Measurements from ENCODE around the gene DENND5A.

The DENND5A gene

DNA sequence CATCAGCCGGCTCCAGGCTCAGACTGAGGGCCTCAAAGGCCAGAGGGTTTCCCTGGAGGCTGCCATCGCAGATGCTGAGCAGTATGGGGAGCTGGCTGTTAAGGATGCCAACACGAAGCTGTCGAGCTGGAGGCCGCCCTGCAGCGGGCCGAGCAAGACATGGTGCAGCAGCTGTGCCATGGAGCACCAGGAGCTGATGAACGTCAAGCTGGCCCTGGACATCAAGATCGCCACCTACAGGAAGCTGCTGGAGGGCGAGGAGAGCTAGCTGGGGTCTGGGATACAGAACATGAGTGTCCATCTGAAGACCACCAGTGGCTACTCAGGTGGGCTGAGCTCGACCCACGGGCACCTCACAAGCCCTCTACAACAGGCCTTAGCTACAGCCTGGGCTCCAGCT is 169.7 kb downstream of the DENND5A start:
- DNase-seq (peak in 1 of 2 donors; percentile 20), ATAC-seq (no peak)
- H3K4me1 Mint-ChIP-seq: no peaks in the 10 kb centered on the region
- peaks cover 55% of the 10 kb centered on the region for H3K27me3 Mint-ChIP-seq
- H3K27ac Mint-ChIP-seq: no peak overlapping the region
- no peaks in the 10 kb centered on the region for H3K9me3 Mint-ChIP-seq
- no peak overlapping the region for H3K4me3 Mint-ChIP-seq

GRCh38 chr11:9094420-9094819 is 170.7 kb downstream of the DENND5A start:
- H3K4me1 Mint-ChIP-seq: no peaks in the 10 kb centered on the region
- H3K9me3 Mint-ChIP-seq: no peaks in the 10 kb centered on the region
- H3K27ac Mint-ChIP-seq: no peak overlapping the region
- H3K27me3 Mint-ChIP-seq: peaks cover 62% of the 10 kb centered on the region
- DNase-seq: no peak
- no peak for ATAC-seq
- H3K4me3 Mint-ChIP-seq: no peak overlapping the region

- Mint-ChIP-seq H3K27ac (no peak overlapping the region), H3K27me3 (peaks cover 75% of the 10 kb centered on the region), H3K4me1 (no peaks in the 10 kb centered on the region), H3K9me3 (no peaks in the 10 kb centered on the region), H3K4me3 (peak overlapping the region in 1 of 2 donors; percentile 2)
- ATAC-seq (no peak), DNase-seq (no peak)
These were observed 172.0 kb downstream of the DENND5A start for GRCh38 chr11:9092853-9093778.

DNA sequence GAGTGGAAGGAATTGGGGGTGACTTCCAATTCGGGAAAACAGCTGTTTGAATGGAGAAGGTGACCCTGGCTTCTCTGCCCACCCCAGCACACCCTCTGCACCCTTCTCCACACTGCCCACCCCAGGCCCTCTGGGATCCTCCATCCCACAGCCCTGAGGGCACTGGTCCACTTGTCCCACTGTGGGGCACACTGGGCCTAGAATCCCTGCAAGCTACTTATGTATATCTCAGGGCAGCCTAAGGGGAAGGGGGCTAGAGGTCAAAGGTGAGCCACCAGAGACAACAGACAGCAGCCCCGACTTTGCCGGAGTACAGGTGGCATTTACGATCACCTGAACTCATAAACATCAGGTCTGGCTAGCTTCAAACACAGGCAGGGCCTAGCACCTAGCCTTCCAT is 173.1 kb downstream of the DENND5A start:
- peak overlapping the region in 1 of 2 donors; percentile 67 for H3K4me3 Mint-ChIP-seq

DNA sequence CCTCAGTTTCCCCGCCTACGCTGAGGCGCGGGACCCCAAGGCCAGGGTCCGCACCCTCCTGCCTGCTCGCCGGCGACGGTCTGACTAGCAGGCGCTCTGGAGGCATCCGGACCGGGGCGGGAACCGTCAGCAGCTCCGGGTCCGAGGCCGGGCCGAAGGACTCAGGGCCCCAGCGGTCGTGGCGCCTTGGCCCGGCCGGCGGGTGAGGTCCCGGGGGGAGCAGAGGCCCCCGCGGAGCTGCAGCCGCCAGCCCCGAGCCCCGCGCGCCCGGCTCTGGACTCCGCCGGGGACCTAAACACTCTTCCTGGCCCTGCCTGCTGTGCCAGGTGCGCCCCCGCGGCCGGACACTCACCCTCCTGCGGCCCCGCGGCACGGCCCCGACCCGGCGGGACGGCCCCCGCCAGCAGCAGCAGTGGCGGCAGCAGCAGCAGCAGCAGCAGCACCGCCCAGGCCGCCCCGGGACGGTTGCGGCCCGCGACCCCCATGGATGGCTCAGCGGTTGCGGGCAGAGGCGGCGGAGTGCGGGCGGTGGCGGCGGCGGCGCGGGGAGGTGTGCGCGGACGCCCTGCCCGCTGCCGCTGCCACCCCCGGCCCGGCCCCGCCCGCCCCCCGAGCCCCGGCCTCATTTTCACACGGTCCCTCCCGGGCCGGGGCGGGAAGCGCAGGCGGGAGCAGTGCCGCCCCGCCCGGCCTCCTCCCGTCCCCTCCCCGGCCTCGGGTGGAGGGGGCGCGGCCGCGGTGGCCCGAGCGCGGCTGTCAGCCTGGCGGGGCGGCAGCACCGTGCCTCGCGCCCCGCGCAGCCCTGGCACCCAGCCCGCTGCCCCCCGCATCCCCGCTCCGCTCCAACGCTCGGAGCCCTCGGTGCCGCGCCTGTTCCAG is 173.9 kb downstream of the DENND5A start, which contains the start of gene SCUBE2:
SCUBE2 (minus strand) TSS at position 556 of the 879 bp plus-strand sequence; CDS start at position 485, 71 bp downstream.
- Mint-ChIP-seq H3K4me1 (no peaks in the 10 kb centered on the region), H3K27me3 (peaks cover 74% of the 10 kb centered on the region), H3K4me3 (peak within 1 kb of the TSS; percentile 50 to 67), H3K9me3 (no peaks in the 10 kb centered on the region), H3K27ac (no peak within 1 kb of the TSS)
- DNase-seq: no peak
- peak; percentile 49 for ATAC-seq

More for the DNA sequence above, 173.1 kb downstream of the DENND5A start:
- no peak overlapping the region for H3K27ac Mint-ChIP-seq
- H3K4me1 Mint-ChIP-seq: no peaks in the 10 kb centered on the region
- ATAC-seq: no peak
- no peaks in the 10 kb centered on the region for H3K9me3 Mint-ChIP-seq
- no peak for DNase-seq
- H3K27me3 Mint-ChIP-seq: peaks cover 79% of the 10 kb centered on the region

- H3K4me1 Mint-ChIP-seq: no peaks in the 10 kb centered on the region
- no peaks in the 10 kb centered on the region for H3K9me3 Mint-ChIP-seq
- ATAC-seq (no peak), DNase-seq (no peak)
- peak overlapping the region; percentile 49 to 50 for H3K4me3 Mint-ChIP-seq
- no peak overlapping the region for H3K27ac Mint-ChIP-seq
- peaks cover 75% of the 10 kb centered on the region for H3K27me3 Mint-ChIP-seq
These were observed 174.6 kb downstream of the DENND5A start for GRCh38 chr11:9090488-9091043.

GRCh38 chr11:9089636-9090035 is 175.5 kb downstream of the DENND5A start:
- Mint-ChIP-seq H3K27ac (no peak overlapping the region), H3K27me3 (peaks cover 76% of the 10 kb centered on the region), H3K9me3 (no peaks in the 10 kb centered on the region), H3K4me3 (no peak overlapping the region), H3K4me1 (no peaks in the 10 kb centered on the region)
- ATAC-seq (peak; percentile 20), DNase-seq (no peak)

DNA sequence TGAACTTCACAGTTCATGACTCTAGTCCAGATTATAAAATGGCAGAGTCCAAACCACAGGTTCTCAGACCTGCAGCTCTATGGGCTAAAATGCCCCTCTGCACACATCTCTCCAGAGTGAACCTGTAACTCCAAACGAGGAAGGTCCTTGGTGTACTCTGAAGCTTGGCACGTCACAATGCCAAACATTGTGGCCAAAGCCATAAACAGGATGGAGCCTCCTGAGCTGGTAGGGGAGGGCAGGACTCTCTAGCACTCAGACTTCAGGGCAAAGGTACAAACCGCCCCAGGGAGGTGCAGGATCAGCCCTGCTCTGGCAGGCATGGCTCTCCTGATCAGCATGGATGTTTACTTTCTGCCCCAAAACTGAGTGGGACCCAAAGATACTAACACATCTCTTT is 176.1 kb downstream of the DENND5A start:
- DNase-seq (no peak), ATAC-seq (no peak)
- Mint-ChIP-seq H3K27me3 (peaks cover 71% of the 10 kb centered on the region), H3K4me3 (no peak overlapping the region), H3K27ac (no peak overlapping the region), H3K4me1 (no peaks in the 10 kb centered on the region), H3K9me3 (no peaks in the 10 kb centered on the region)

Data from stimulated activated naive CD8-positive, alpha-beta T cell treated with anti-CD3 and anti-CD28 coated beads, Interleukin-15, amount 100 ng/mL, for 72 hours (primary cell).